Effector memory CD4-positive, alpha-beta T cell (primary cell): Measurements from ENCODE around the gene STUB1.

Experiments
- DNase-seq, 3 donors: peaks; one replicate each; pipeline ENCODE4 v3.0.0-alpha.2; 2020
- H3K27ac ChIP-seq: 2 replicates; pipeline ENCODE4 v1.7.0; 2013; ENCODE audit warnings: mild to moderate bottlenecking, low read length, moderate library complexity; ENCODE audit not compliant: insufficient read depth, poor library complexity, severe bottlenecking
- H3K27me3 ChIP-seq: replicated peaks from 2 replicates; pipeline ENCODE4 v1.7.0; 2013; ENCODE audit warnings: mild to moderate bottlenecking, low read length; ENCODE audit not compliant: insufficient read depth, control insufficient read depth, poor library complexity, severe bottlenecking
- H3K36me3 ChIP-seq: 2 replicates; pipeline ENCODE4 v1.7.0; 2013; ENCODE audit warnings: mild to moderate bottlenecking, low read length, moderate library complexity; ENCODE audit not compliant: control insufficient read depth, insufficient read depth
- H3K4me1 ChIP-seq: 2 replicates; pipeline ENCODE4 v1.7.0; 2013; ENCODE audit warnings: low read length, mild to moderate bottlenecking; ENCODE audit not compliant: control insufficient read depth, insufficient read depth, poor library complexity, severe bottlenecking
- H3K4me3 ChIP-seq: 2 replicates; pipeline ENCODE4 v1.7.0; 2013; ENCODE audit warnings: low read length, low read depth, mild to moderate bottlenecking; ENCODE audit not compliant: insufficient read depth, poor library complexity, severe bottlenecking
- H3K9me3 ChIP-seq: 2 replicates; pipeline ENCODE4 v1.7.0; 2013; ENCODE audit warnings: mild to moderate bottlenecking, low read length, moderate library complexity; ENCODE audit not compliant: control insufficient read depth

The STUB1 gene

GRCh38 chr16:644556-644955 is 35.7 kb upstream of the STUB1 start:
- DNase-seq, result no peak
- Histone ChIP-seq H3K27ac (no peak overlapping the region), H3K27me3 (no peaks in the 10 kb centered on the region), H3K9me3 (no peaks in the 10 kb centered on the region), H3K36me3 (no peaks in the 10 kb centered on the region), H3K4me1 (peaks cover 27% of the 10 kb centered on the region), H3K4me3 (no peak overlapping the region)

- H3K27ac ChIP-seq, result no peak overlapping the region
- H3K4me3 ChIP-seq, result no peak overlapping the region
- no peak for DNase-seq
- peaks cover 30% of the 10 kb centered on the region for H3K4me1 ChIP-seq
- no peaks in the 10 kb centered on the region for H3K27me3 ChIP-seq
- H3K36me3 ChIP-seq, result no peaks in the 10 kb centered on the region
- no peaks in the 10 kb centered on the region for H3K9me3 ChIP-seq
Observed at GRCh38 chr16:645852-646678, 34.1 kb upstream of the STUB1 start.

GRCh38 chr16:646679-647172 is 33.5 kb upstream of the STUB1 start:
- DNase-seq, result no peak
- H3K4me1 ChIP-seq, result peaks cover 24% of the 10 kb centered on the region
- H3K9me3 ChIP-seq, result no peaks in the 10 kb centered on the region
- no peaks in the 10 kb centered on the region for H3K36me3 ChIP-seq
- no peaks in the 10 kb centered on the region for H3K27me3 ChIP-seq
- no peak overlapping the region for H3K27ac ChIP-seq
- H3K4me3 ChIP-seq, result no peak overlapping the region

- Histone ChIP-seq H3K27me3 (no peaks in the 10 kb centered on the region), H3K27ac (no peak overlapping the region), H3K36me3 (no peaks in the 10 kb centered on the region), H3K9me3 (no peaks in the 10 kb centered on the region), H3K4me3 (no peak overlapping the region), H3K4me1 (peaks cover 24% of the 10 kb centered on the region)
- no peak for DNase-seq
Observed at GRCh38 chr16:647173-647902, 32.9 kb upstream of the STUB1 start.

DNA sequence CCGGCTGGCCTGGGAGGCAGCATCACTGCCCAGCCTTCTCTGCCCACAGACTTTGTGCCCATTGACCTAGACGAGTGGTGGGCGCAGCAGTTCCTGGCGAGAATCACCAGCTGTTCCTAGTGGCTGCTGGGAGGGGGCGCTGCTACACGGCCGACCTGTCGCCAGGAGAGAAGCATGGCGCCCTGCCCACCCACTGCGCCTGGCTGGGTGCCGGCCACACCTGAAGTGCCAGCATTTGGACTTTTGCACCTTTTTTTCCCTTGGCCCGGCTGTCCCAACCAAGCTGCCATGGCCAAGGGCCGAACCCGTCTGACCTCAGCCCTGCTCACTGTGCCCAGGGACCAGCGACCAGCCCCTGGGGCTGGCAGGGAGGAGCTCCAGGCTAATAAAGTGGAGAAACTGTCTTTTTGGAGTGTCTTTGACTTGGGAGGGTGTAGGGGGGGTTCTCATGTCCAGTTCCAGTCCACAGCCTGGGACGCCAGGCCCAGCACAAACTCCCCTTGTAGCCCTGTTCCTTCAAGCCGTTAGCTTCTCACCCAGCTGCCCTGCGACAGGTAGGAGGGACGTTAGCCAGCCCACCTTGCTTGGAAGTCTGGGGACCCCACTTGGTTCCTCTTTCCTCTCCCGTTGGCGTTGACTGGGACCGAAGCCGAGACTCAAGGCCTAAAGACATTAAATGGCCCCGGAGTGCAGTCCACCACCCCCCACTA is 32.0 kb upstream of the STUB1 start:
- H3K36me3 ChIP-seq, result no peaks in the 10 kb centered on the region
- H3K27me3 ChIP-seq, result no peaks in the 10 kb centered on the region
- H3K4me1 ChIP-seq, result peaks cover 21% of the 10 kb centered on the region
- H3K9me3 ChIP-seq, result no peaks in the 10 kb centered on the region
- no peak for DNase-seq
- H3K4me3 ChIP-seq, result peak overlapping the region; percentile 64
- peak overlapping the region; percentile 91 for H3K27ac ChIP-seq

DNA sequence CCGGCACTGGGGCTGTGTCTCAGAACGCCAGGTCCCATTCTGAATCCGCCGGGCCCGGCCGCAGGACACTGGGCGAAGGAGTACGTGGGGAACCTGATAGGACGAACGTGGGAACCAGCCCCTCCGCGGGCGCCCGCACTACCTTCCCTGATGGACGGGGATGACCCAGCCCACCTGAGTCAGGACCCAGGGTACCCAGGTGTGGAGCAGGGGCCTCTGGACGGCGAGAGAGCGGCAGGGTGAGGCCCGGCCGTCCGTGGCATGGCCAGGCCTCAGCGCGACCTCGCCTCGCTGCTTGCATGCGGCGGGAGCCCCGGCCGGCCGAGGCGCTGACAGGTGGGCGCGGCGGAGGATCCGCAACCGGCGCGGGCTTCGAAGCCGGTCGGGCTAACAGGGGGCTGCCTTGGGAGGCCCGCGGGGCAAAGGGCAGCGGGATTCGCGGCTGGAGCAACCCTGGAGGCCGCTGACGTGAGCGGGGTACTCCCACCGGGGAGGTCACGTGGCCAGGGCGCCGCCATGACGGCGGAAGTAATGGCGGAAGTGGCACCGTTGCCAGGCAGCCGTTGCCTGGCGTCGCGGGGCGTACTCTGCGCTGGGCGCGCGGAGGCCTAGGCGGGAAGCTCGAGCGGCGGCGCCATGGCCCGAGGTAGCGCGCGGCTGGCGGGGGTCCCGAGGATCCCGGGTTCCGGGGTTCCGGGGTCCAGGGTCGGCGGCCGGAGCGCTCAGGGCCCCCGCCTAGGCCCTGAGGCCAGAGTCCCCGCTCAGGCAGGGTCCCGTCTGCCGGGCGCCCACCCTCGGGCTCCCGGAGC is 31.2 kb upstream of the STUB1 start, which contains the start of gene WDR90:
Gene WDR90, plus strand, starts transcription at position 585 of the 809 bp plus-strand sequence. Its CDS starts 52 bp downstream, at position 637.
- Histone ChIP-seq H3K27ac (peak within 1 kb of the TSS; percentile 91), H3K4me1 (peaks cover 21% of the 10 kb centered on the region), H3K36me3 (no peaks in the 10 kb centered on the region), H3K4me3 (peak within 1 kb of the TSS; percentile 64), H3K9me3 (no peaks in the 10 kb centered on the region), H3K27me3 (no peaks in the 10 kb centered on the region)
- peak; percentile 85 to 91 (median 86) for DNase-seq

DNA sequence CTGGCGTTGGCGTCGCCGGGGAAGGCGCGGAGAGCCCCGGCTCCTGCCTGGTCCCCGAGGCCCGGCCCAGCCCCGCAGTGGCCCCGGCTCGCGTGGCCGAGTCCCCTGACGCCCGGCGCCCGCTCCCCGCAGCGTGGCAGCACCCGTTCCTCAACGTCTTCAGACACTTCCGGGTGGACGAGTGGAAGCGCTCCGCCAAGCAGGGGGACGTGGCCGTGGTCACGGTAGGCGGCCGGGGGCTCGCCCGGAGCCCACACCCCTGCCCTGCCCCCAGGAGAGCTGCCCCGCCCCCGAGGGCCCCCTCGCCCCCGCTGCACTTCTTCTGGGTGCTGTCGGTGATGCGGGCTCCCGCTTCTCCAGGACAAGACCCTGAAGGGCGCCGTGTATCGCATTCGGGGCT is 30.6 kb upstream of the STUB1 start:
- Histone ChIP-seq H3K9me3 (no peaks in the 10 kb centered on the region), H3K4me3 (peak overlapping the region; percentile 64), H3K4me1 (peaks cover 21% of the 10 kb centered on the region), H3K36me3 (no peaks in the 10 kb centered on the region), H3K27ac (peak overlapping the region; percentile 91), H3K27me3 (no peaks in the 10 kb centered on the region)
- DNase-seq, result no peak

DNA sequence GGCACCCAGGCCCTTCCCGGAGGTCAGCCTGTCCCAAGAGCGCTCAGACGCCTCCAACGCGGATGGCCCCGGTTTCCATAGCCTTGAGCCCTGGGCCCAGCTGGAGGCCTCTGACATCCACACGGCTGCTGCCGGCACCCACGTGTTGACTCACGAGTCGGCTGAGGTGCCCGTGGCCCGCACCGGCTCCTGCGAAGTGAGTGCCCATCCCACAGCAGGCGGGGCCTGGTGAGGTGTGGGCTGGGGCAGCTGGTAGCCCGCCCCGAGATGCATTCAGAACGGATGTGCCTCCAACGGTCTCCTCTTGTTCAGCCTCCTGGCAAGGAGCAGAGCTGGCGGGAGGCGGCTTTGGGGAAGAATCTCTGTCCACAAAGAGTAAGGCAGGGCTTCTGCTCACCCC is 28.4 kb upstream of the STUB1 start:
- Histone ChIP-seq H3K4me3 (no peak overlapping the region), H3K27me3 (no peaks in the 10 kb centered on the region), H3K27ac (no peak overlapping the region), H3K4me1 (peaks cover 21% of the 10 kb centered on the region), H3K36me3 (no peaks in the 10 kb centered on the region), H3K9me3 (no peaks in the 10 kb centered on the region)
- no peak for DNase-seq
